IPS-NIHi11 (cell line): ENCODE results near the gene PRSS21.

Experiments used
- DNase-seq: peaks from one replicate; pipeline ENCODE4 v3.0.0; 2012; ENCODE audit warnings: mixed read lengths, low spot score

Gene PRSS21

GRCh38 chr16:2779978-2780898 is 36.8 kb upstream of the PRSS21 start:
- DNase-seq = no peak

- no peak for DNase-seq
These were observed 34.3 kb upstream of the PRSS21 start for GRCh38 chr16:2782583-2783351.

- DNase-seq = no peak
These were observed 33.3 kb upstream of the PRSS21 start for GRCh38 chr16:2783581-2784357.

GRCh38 chr16:2784358-2785100 is 32.5 kb upstream of the PRSS21 start:
- DNase-seq = no peak

- DNase-seq = peak; percentile 62
These were observed 31.7 kb upstream of the PRSS21 start for GRCh38 chr16:2785101-2785991.

- DNase-seq = no peak
These were observed 30.8 kb upstream of the PRSS21 start for GRCh38 chr16:2786061-2786825.

- no peak for DNase-seq
These were observed 30.2 kb upstream of the PRSS21 start for GRCh38 chr16:2786826-2787151.

GRCh38 chr16:2787406-2787805 is 29.6 kb upstream of the PRSS21 start, which contains the start of gene PRSS33:
Gene PRSS33 (minus strand): TSS chr16:2787560. CDS start chr16:2786547, 1,013 bp downstream.
- no peak for DNase-seq

- DNase-seq = no peak
These were observed 29.1 kb upstream of the PRSS21 start for GRCh38 chr16:2787961-2788360.

GRCh38 chr16:2790631-2791030 is 26.4 kb upstream of the PRSS21 start:
- DNase-seq = no peak

GRCh38 chr16:2791174-2791573 is 25.9 kb upstream of the PRSS21 start:
- no peak for DNase-seq

- no peak for DNase-seq
These were observed 24.1 kb upstream of the PRSS21 start for GRCh38 chr16:2792940-2793339.

- no peak for DNase-seq
These were observed 21.5 kb upstream of the PRSS21 start for GRCh38 chr16:2795395-2796143.

GRCh38 chr16:2798723-2799204 is 18.3 kb upstream of the PRSS21 start:
- DNase-seq = no peak

GRCh38 chr16:2799205-2799858 is 17.7 kb upstream of the PRSS21 start:
- DNase-seq = no peak

GRCh38 chr16:2799859-2800226 is 17.2 kb upstream of the PRSS21 start:
- DNase-seq = no peak

- DNase-seq = no peak
These were observed 13.4 kb upstream of the PRSS21 start for GRCh38 chr16:2803545-2804195.

- no peak for DNase-seq
These were observed 12.3 kb upstream of the PRSS21 start for GRCh38 chr16:2804728-2805127.
